Kidney capillary endothelial cell (primary cell): ENCODE data around the gene CBX5.
"Not testable (repeated sequence)": the region's sequence is repeated elsewhere in the genome, so short reads cannot be mapped to it uniquely, and the experiment has no call there.

Experiments
- DNase-seq: peaks from one replicate; pipeline ENCODE4 v3.0.0-alpha.2; 2018; ENCODE audit warnings: low spot score

The CBX5 gene

GRCh38 chr12:54265364-54265812, 14.5 kb downstream of the CBX5 start:
- DNase-seq: no peak

GRCh38 chr12:54262403-54262925, 17.5 kb downstream of the CBX5 start:
- no peak for DNase-seq

- DNase-seq: no peak
Observed at GRCh38 chr12:54261815-54262402, 18.0 kb downstream of the CBX5 start.

- DNase-seq: peak; percentile 83
Observed at GRCh38 chr12:54259194-54260011, 20.5 kb downstream of the CBX5 start.

GRCh38 chr12:54258201-54258681, 21.7 kb downstream of the CBX5 start:
- no peak for DNase-seq

GRCh38 chr12:54257332-54257731, 22.6 kb downstream of the CBX5 start:
- DNase-seq: no peak

GRCh38 chr12:54253240-54253639, 26.7 kb downstream of the CBX5 start:
- no peak for DNase-seq

- DNase-seq: peak; percentile 40
Observed at GRCh38 chr12:54251667-54252284, 28.1 kb downstream of the CBX5 start.

- DNase-seq: no peak
Observed at GRCh38 chr12:54249489-54249888, 30.4 kb downstream of the CBX5 start.

- DNase-seq: no peak
Observed at GRCh38 chr12:54246011-54246641, 33.8 kb downstream of the CBX5 start.

- DNase-seq: no peak
Observed at GRCh38 chr12:54240971-54241588, 38.8 kb downstream of the CBX5 start.

- DNase-seq: no peak
Observed at GRCh38 chr12:54240129-54240528, 39.8 kb downstream of the CBX5 start.

- DNase-seq: no peak
Observed at GRCh38 chr12:54239620-54240019, 40.3 kb downstream of the CBX5 start.

GRCh38 chr12:54238531-54238930, 41.4 kb downstream of the CBX5 start:
- no peak for DNase-seq

- DNase-seq: no peak
Observed at GRCh38 chr12:54232790-54233189, 47.1 kb downstream of the CBX5 start.

GRCh38 chr12:54231269-54231668, 48.7 kb downstream of the CBX5 start:
- not testable (repeated sequence) for DNase-seq

GRCh38 chr12:54230555-54230954, 49.4 kb downstream of the CBX5 start:
- DNase-seq: peak; percentile 16

- DNase-seq: peak; percentile 77
Observed at GRCh38 chr12:54229624-54230212, 50.2 kb downstream of the CBX5 start.

- DNase-seq: no peak
Observed at GRCh38 chr12:54228471-54228870, 51.5 kb downstream of the CBX5 start.

GRCh38 chr12:54227927-54228326, 52.0 kb downstream of the CBX5 start:
- not testable (repeated sequence) for DNase-seq

GRCh38 chr12:54227376-54227775, 52.5 kb downstream of the CBX5 start:
- no peak for DNase-seq
